WI38 (cell line): Measurements from ENCODE around the gene FOXN3.

Experiments used
- H3K4me3 ChIP-seq: 2 replicates; pipeline ENCODE4 v1.5.1; 2011; ENCODE audit warnings: low read depth, mild to moderate bottlenecking, control low read depth, low read length
- TF ChIP-seq, protein P1 (sequence below): IDR thresholded peaks from 2 replicates; pipeline ENCODE4 v1.5.1; 2012; ENCODE audit warnings: low read depth, mild to moderate bottlenecking, control low read depth, low read length

FOXN3 gene

GRCh38 chr14:89190765-89191513 is 226.1 kb downstream of the FOXN3 start:
- TF ChIP-seq, protein P1, sequence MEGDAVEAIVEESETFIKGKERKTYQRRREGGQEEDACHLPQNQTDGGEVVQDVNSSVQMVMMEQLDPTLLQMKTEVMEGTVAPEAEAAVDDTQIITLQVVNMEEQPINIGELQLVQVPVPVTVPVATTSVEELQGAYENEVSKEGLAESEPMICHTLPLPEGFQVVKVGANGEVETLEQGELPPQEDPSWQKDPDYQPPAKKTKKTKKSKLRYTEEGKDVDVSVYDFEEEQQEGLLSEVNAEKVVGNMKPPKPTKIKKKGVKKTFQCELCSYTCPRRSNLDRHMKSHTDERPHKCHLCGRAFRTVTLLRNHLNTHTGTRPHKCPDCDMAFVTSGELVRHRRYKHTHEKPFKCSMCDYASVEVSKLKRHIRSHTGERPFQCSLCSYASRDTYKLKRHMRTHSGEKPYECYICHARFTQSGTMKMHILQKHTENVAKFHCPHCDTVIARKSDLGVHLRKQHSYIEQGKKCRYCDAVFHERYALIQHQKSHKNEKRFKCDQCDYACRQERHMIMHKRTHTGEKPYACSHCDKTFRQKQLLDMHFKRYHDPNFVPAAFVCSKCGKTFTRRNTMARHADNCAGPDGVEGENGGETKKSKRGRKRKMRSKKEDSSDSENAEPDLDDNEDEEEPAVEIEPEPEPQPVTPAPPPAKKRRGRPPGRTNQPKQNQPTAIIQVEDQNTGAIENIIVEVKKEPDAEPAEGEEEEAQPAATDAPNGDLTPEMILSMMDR: no peak
- no peak overlapping the region for H3K4me3 ChIP-seq

GRCh38 chr14:89188492-89188891 is 228.5 kb downstream of the FOXN3 start:
- H3K4me3 ChIP-seq: no peak overlapping the region
- TF ChIP-seq, protein P1: no peak

DNA sequence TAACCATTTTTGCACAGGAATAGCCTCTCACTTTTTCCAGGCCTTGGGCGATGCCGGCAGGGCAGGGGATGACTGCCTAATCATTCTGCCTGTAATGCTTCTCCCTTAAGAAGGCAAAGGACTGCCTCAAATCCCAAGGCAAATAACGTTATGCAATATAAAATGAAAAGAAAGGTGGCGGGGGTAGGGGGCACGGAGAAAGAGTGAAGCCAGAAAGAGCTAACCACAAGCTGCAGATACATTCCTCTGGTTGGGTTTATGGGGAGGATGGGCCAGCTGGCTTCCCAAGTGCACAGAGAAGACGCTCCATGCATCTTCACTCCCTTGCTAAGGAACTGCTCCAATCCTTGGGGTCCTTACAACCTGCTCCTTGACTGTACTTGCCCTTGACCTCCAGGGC is 229.5 kb downstream of the FOXN3 start:
- no peak overlapping the region for H3K4me3 ChIP-seq
- TF ChIP-seq, protein P1: no peak

DNA sequence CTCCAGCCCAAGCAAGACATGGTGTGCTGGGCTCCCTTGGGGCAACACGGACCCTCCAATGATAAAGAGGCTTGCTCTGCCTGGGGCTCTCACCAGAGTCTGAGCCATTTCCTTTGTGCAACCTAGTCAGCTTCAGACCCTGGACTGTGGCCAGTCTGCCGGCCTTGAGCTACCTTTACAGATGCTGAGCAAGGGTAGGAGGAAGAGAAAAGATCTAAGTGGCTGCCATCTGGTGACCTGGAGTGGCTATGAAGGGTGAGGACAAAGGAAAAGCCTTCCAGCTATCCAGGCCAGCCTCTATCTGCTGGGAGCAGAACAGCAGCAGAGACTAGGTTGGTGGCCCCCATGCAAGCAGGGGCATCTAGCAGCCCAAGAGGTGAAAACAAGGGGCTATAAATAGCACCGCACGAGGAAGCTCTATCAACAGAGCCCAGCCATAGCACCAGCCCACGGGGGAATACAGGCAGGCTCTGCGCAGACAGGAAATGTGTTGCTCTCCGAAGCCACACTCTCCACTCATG is 230.1 kb downstream of the FOXN3 start:
- TF ChIP-seq, protein P1: no peak
- no peak overlapping the region for H3K4me3 ChIP-seq

DNA sequence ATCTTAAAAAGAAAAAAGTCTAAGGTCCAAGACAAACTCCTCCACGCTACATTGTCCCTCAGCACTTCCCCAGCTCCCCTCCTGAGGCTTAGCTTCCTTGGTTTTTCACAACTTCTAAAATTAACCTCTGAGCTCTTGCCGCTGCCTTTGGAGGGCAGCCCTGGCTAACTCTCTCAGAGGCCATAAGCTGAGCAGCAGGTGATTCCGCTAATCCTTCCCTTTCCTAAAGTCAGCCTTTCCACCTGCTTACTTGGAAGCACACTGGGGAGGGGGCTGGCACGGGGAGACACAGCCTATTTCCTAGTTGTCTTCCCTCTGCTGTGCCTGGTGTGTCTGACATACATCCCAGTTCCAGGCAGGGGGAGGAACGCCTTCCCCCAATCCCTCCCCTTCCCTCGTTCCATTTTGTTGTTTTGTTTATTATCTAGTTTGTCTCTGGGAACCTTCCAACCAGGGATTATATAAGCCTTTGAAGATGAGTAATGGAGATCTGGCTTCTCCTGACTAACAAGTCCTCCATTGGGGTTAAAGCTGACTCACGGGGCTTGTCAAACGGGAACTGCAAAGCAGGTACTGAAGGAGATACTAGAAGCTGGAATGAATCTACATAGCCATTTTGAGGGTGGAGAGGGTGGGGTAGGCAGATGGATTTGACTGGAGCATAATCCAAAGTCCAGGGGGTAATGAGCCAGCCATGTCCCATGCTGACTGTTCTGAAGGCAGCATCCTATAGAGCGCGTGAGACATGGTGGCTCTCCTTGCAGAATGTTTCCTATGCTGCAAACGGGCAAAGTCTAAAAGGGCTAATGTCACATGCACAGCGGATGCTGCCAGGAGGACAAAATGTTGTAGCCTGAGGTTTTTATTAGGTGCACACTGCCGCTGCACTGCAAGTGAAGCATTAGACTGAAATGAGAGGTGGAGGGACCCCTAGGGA is 230.8 kb downstream of the FOXN3 start:
- TF ChIP-seq, protein P1: no peak
- no peak overlapping the region for H3K4me3 ChIP-seq

DNA sequence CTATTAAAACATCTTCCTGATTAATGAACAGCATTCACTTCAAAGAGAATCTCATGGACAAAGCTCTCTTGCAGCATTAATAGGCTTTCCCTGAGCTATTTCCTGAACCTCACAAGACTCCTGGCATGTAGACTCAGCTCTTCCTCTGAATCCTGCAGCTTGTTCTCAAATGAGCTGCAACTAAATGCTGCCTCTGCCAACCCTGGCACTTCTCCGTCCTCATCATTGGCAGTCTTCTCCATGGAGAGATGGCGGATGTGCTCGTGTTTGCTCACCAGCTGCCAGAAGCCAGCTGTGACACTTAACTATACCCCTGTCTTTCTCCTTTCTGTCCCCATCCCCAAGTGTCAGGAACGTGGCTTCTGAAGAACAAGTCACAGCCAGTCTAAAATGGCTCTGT is 232.1 kb downstream of the FOXN3 start:
- H3K4me3 ChIP-seq: no peak overlapping the region
- TF ChIP-seq, protein P1: no peak

- H3K4me3 ChIP-seq: no peak overlapping the region
- TF ChIP-seq, protein P1: no peak
Measured at GRCh38 chr14:89182326-89182725, 234.7 kb downstream of the FOXN3 start.
